Endothelial cell of umbilical vein (primary cell): Measurements from ENCODE around the gene MGAT4D. TPM values are rescaled to one million over a fixed set of nuclear protein-coding genes. Genes with fewer than 3 reads are reported as not detected.

ENCODE experiments used
- BruUV-seq: library from RNA; stranded (reverse); fragments of 400-500 nt; replicated peaks from 2 replicates; lab custom pipeline; 2021; lab: Mats Ljungman, UMichigan
- CTCF ChIA-PET: fragments of 300-600, 350-600 bp; sonication (Branson Sonifier 250); formaldehyde crosslinking; loops from one replicate; lab custom pipeline; 2021; ENCODE audit warnings: antibody characterized with exemption, inconsistent platforms; lab: Charles Lee
- POLR2A ChIA-PET: fragments of 300-600, 350-600 bp; sonication (Branson Sonifier 250); formaldehyde crosslinking; loops from one replicate; lab custom pipeline; 2021; ENCODE audit warnings: antibody characterized with exemption, inconsistent platforms; lab: Charles Lee
- DNase-seq: peaks from one replicate; pipeline ENCODE4 v3.0.0-alpha.2; 2011; ENCODE audit warnings: low read depth, low spot score
- FAIRE-seq: peaks from 2 replicates; lab custom pipeline; 2011; peaks lifted over from hg19 to GRCh38; lab: Jason Lieb, UNC
- H2AFZ ChIP-seq: 2 replicates; pipeline ENCODE4 v1.6.0; 2012; ENCODE audit warnings: low read depth, low read length, control low read depth, inconsistent platforms
- H3K27ac ChIP-seq: 2 replicates; pipeline ENCODE4 v1.5.1; 2011; ENCODE audit warnings: low read depth, mild to moderate bottlenecking, control low read depth, low read length, moderate library complexity; ENCODE audit not compliant: insufficient read depth
- H3K27me3 ChIP-seq, 2 experiments: 2 replicates each; pipeline versions ENCODE4 v1.6.0 to v1.6.1; 2011; ENCODE audit warnings: low read length in 2 of 2, mixed read lengths in 1 of 2; ENCODE audit not compliant: control insufficient read depth in 2 of 2, insufficient read depth in 2 of 2
- H3K36me3 ChIP-seq, 2 experiments: 2 replicates in 1 of 2; 3 replicates in 1 of 2; pipeline ENCODE4 v1.5.1; 2011; ENCODE audit warnings: low read length in 2 of 2, mild to moderate bottlenecking in 1 of 2, moderate library complexity in 1 of 2; ENCODE audit not compliant: control insufficient read depth in 2 of 2, insufficient read depth in 2 of 2; ENCODE audit errors: extremely low read depth in 1 of 2
- H3K4me1 ChIP-seq: 3 replicates; pipeline ENCODE4 v1.5.1; 2011; ENCODE audit warnings: mild to moderate bottlenecking, low read length; ENCODE audit not compliant: control insufficient read depth, insufficient read depth; ENCODE audit errors: extremely low read depth
- H3K4me2 ChIP-seq: 2 replicates; pipeline ENCODE4 v1.6.1; 2011; ENCODE audit warnings: low read length, control low read depth, mixed read lengths; ENCODE audit not compliant: insufficient read depth
- H3K4me3 ChIP-seq, 3 experiments: fragments of 200-600 bp in 1 of 3; sonication (generic), shearing (Covaris generic) in 1 of 3; replicated peaks in 1 of 3; 2 replicates each; pipeline ENCODE4 v1.5.1; 2011 to 2016; ENCODE audit warnings: control low read depth in 3 of 3, low read length in 3 of 3, mild to moderate bottlenecking in 2 of 3, inconsistent platforms in 1 of 3, low read depth in 1 of 3, moderate library complexity in 1 of 3; ENCODE audit not compliant: insufficient read depth in 1 of 3
- H3K79me2 ChIP-seq: 2 replicates; pipeline ENCODE4 v1.6.0; 2012; ENCODE audit warnings: low read length, inconsistent platforms; ENCODE audit not compliant: control insufficient read depth, insufficient read depth
- H3K9ac ChIP-seq: replicated peaks from 2 replicates; pipeline ENCODE3; 2011; ENCODE audit warnings: low read length, control low read depth; ENCODE audit not compliant: insufficient read depth; ENCODE audit errors: extremely low read depth
- H3K9me1 ChIP-seq: replicated peaks from 3 replicates; pipeline ENCODE4 v1.6.0; 2011; ENCODE audit warnings: mild to moderate bottlenecking, low read length; ENCODE audit not compliant: control insufficient read depth, insufficient read depth; ENCODE audit errors: extremely low read depth
- H3K9me3 ChIP-seq: replicated peaks from 2 replicates; pipeline ENCODE4 v1.5.1; 2012; ENCODE audit warnings: low read length, inconsistent platforms; ENCODE audit not compliant: control insufficient read depth, insufficient read depth
- H4K20me1 ChIP-seq: replicated peaks from 2 replicates; pipeline ENCODE3; 2011; ENCODE audit warnings: mild to moderate bottlenecking, low read length; ENCODE audit not compliant: control insufficient read depth, insufficient read depth; ENCODE audit errors: extremely low read depth
- CTCF ChIP-seq, 2 donors: IDR thresholded peaks; 1 replicate in 1 of 2; 2 replicates in 1 of 2; pipeline ENCODE4 v1.5.1; 2011; ENCODE audit warnings: low read length in 2 of 2, mild to moderate bottlenecking in 2 of 2, moderate library complexity in 2 of 2, control low read depth in 1 of 2, inconsistent platforms in 1 of 2, low read depth in 1 of 2; ENCODE audit not compliant: insufficient read depth in 1 of 2; ENCODE audit errors: extremely low read depth in 1 of 2
- EZH2 ChIP-seq: IDR thresholded peaks from 2 replicates; pipeline ENCODE4 v1.6.1; 2012; ENCODE audit warnings: borderline replicate concordance, low read depth, mild to moderate bottlenecking, moderate library complexity, low read length, inconsistent platforms; ENCODE audit not compliant: severe bottlenecking
- FOS ChIP-seq: IDR thresholded peaks from 2 replicates; pipeline ENCODE4 v1.6.1; 2011; ENCODE audit warnings: mild to moderate bottlenecking, low read length, moderate library complexity, borderline replicate concordance; ENCODE audit not compliant: insufficient read depth
- GATA2 ChIP-seq: IDR thresholded peaks from 2 replicates; pipeline ENCODE4 v1.7.0; 2011; ENCODE audit warnings: low read depth, mild to moderate bottlenecking, moderate library complexity, mixed read lengths, low read length; ENCODE audit not compliant: insufficient read length, insufficient read depth
- JUN ChIP-seq: IDR thresholded peaks from 2 replicates; pipeline ENCODE4 v1.6.1; 2011; ENCODE audit warnings: borderline replicate concordance, low read depth; ENCODE audit not compliant: insufficient read length, insufficient read depth
- MAX ChIP-seq: IDR thresholded peaks from 2 replicates; pipeline ENCODE4 v1.6.1; 2011; ENCODE audit not compliant: insufficient read depth, insufficient read length
- MYC ChIP-seq: IDR thresholded peaks from one replicate; pipeline ENCODE4 v1.6.1; 2011; ENCODE audit warnings: mild to moderate bottlenecking, low read depth, low read length
- POLR2A ChIP-seq: IDR thresholded peaks from 2 replicates; pipeline ENCODE4 v1.6.1; 2012; ENCODE audit warnings: low read depth, mild to moderate bottlenecking, control low read depth, low read length
- POLR2AphosphoS5 ChIP-seq: IDR thresholded peaks from 2 replicates; pipeline ENCODE4 v1.6.1; 2012; ENCODE audit warnings: low read depth, mild to moderate bottlenecking, control low read depth, low read length, moderate library complexity; ENCODE audit not compliant: insufficient read depth
- dilution Hi-C: fragments of 300-500 bp; cut with MboI; formaldehyde crosslinking; loops from one replicate; pipeline ENCODE4 v1.15.0; 2019; ENCODE audit warnings: low sequenced_read_pairs; ENCODE audit not compliant: extremely low pct_ligation_motif_present
- intact Hi-C: fragments of 100-400 bp; cut with micrococcal nuclease; formaldehyde crosslinking; loops from one replicate; pipeline ENCODE4 v1.10.0; 2022
- polyA plus RNA-seq, 4 experiments: library from polyadenylated mRNA; depleted of rRNA in 3 of 4; stranded (reverse) in 3 of 4; unstranded in 1 of 4; fragments of >200 nt; gene quantifications; 2 replicates each; pipeline versions ENCODE4 v1.2.1 to v1.2.3, GENCODE V29; 2011 to 2012; ENCODE audit warnings: missing spikeins in 1 of 4
- total RNA-seq: library from RNA; stranded (reverse); gene quantifications from 2 replicates; pipeline ENCODE4 v1.2.3, GENCODE V29; 2021

The MGAT4D gene
- total and polyA plus RNA-seq, 2 donors (not counting 3 experiments of a cell fraction or from before 2014, with no cell fraction given) = not detected

- H3K4me2 ChIP-seq = peak overlapping the region; percentile 54
- ChIA-PET CTCF (interaction anchor here (0.8 to 5.7 kb wide), 9 partner anchors 10 to 424 kb away, joined by 3 to 30 read pairs (median 6); partner anchors contain the start of gene SCOC), POLR2A (no interaction called here)
- intact Hi-C loops (loop anchor here (1.0 to 2.0 kb wide), 5 partner anchors 54 to 425 kb away; partner anchors contain the start of genes ELMOD2 and SCOC), dilution Hi-C loops (no loop called here)
- FAIRE-seq = no peak
- H3K4me1 ChIP-seq = peaks cover 9% of the 10 kb centered on the region
- H3K27me3 ChIP-seq = peaks cover 14 to 34% of the 10 kb centered on the region in 2 experiments
- peak overlapping the region; percentile 94 for H2AFZ ChIP-seq
- no peaks in the 10 kb centered on the region for H3K9me3 ChIP-seq
- no peaks in the 10 kb centered on the region for H3K36me3 ChIP-seq
- TF ChIP-seq GATA2 = no peak
- peak in 1 of 2 donors; percentile 12 for TF ChIP-seq CTCF (IDR thresholded peaks at IDR 0.05; ENCODE audit: extremely low read depth in 1 of 2, insufficient read depth in 1 of 2, low read depth in 1 of 2, low read length in 2 of 2)
- no peak for DNase-seq
- no peaks in the 10 kb centered on the region for H3K9me1 ChIP-seq
- H3K9ac ChIP-seq = no peak overlapping the region
- peak overlapping the region; percentile 30 to 64 (median 48) for H3K4me3 ChIP-seq
- BruUV-seq = no TSS peak
- H4K20me1 ChIP-seq = no peaks in the 10 kb centered on the region
- H3K27ac ChIP-seq = no peak overlapping the region
- H3K79me2 ChIP-seq = no peaks in the 10 kb centered on the region
These were observed 71.4 kb downstream of the MGAT4D start for GRCh38 chr4:140426610-140427105.

- ChIA-PET CTCF (no interaction called here), POLR2A (no interaction called here)
- dilution Hi-C loops = no loop called here
- Histone ChIP-seq H3K4me3 (no peak overlapping the region), H3K9me1 (no peaks in the 10 kb centered on the region), H2AFZ (no peak overlapping the region), H3K9me3 (no peaks in the 10 kb centered on the region), H3K9ac (no peak overlapping the region), H3K27ac (no peak overlapping the region), H3K79me2 (no peaks in the 10 kb centered on the region), H3K4me2 (no peak overlapping the region), H3K36me3 (no peaks in the 10 kb centered on the region), H3K4me1 (peaks cover 9% of the 10 kb centered on the region), H3K27me3 (peaks cover 12 to 32% of the 10 kb centered on the region in 2 experiments), H4K20me1 (no peaks in the 10 kb centered on the region)
- no TSS peak for BruUV-seq
- no peak for TF ChIP-seq FOS
- no peak for TF ChIP-seq GATA2
- no peak for TF ChIP-seq MYC
- TF ChIP-seq CTCF (IDR thresholded peaks at IDR 0.05; ENCODE audit: extremely low read depth in 1 of 2, insufficient read depth in 1 of 2, low read depth in 1 of 2, low read length in 2 of 2) = no peak
- TF ChIP-seq JUN = no peak
- no peak for TF ChIP-seq MAX
- no peak for TF ChIP-seq POLR2AphosphoS5
- no peak for TF ChIP-seq EZH2
- no peak for TF ChIP-seq POLR2A
- no peak for FAIRE-seq
- intact Hi-C loops = no loop called here
- DNase-seq = no peak
These were observed 75.0 kb downstream of the MGAT4D start for GRCh38 chr4:140423106-140423505.
